IPS DF 4.7 (cell line): ENCODE data around the gene IGFBPL1.
"Not testable (repeated sequence)": the region's sequence is repeated elsewhere in the genome, so short reads cannot be mapped to it uniquely, and the experiment has no call there.

Experiments used
- DNase-seq: peaks from one replicate; pipeline ENCODE4 v3.0.0-alpha.2; 2013; ENCODE audit warnings: low spot score; ENCODE audit errors: extremely low read depth

The IGFBPL1 gene, protein sequence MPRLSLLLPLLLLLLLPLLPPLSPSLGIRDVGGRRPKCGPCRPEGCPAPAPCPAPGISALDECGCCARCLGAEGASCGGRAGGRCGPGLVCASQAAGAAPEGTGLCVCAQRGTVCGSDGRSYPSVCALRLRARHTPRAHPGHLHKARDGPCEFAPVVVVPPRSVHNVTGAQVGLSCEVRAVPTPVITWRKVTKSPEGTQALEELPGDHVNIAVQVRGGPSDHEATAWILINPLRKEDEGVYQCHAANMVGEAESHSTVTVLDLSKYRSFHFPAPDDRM

DNA sequence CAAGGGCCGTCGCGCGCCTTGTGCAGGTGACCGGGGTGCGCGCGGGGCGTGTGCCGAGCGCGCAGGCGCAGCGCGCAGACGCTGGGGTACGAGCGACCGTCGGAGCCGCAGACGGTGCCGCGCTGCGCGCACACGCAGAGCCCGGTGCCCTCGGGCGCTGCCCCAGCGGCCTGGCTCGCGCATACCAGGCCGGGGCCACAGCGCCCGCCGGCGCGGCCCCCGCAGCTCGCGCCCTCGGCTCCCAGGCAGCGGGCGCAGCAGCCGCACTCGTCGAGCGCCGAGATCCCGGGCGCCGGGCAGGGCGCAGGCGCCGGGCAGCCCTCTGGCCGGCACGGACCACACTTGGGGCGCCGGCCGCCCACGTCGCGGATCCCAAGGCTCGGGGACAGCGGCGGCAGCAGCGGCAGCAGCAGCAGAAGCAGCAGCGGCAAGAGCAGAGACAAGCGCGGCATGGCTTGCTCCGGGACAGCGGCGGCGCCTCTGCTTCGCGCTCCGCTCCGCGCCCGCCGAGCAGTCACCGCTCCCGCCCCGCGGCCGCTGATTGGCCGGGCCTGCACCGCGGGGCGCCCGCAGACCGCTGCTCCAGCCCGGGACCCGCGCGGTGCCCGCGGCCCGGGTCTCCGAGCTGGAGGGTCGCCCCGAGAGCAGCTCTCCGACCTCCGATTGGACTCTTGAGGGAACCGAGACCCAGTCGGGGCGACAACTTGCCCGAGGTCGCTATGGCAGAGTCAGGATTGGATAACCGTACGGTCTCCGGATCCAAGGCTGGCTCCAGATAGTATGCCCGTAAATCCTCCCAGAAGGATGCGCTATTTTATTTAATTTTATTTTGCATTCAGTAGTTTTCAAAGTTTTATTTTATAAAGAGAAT is at the start of gene IGFBPL1:
TSS of gene IGFBPL1 (minus strand) at position 482 of the 871 bp plus-strand sequence. CDS start at position 452, 30 bp downstream.
- DNase-seq, result no peak

DNA sequence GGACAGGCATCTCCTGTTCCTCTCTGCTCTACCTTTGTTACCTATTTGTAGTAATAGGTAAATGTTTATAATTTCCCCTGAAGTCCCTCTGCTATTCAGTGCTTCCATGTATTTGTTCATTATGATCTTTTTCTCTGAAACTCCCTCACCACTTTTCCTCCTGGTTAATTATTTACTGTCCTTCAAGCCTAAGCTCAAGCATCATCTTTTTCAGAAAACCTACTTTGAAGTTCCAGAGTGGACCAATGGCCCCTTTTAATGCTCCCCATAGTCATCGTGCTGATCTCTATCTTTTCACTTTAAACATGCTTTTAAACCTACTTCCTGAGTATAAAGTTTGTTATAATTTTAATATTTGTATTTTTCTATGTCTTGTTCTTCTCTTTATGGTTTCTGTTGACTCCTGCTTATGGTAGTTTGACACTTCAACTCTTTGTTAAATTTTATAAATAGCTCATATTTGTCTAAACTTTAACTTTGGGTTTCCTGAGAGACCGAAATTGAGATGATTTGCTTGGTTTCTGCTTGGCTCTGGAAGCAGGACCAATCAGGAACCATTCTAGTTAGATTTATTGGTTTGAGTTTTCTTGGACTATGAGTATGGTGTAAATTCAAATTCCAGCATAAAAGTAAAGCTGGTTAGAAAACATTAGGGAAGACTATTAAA is 48.5 kb upstream of the IGFBPL1 start:
- not testable (repeated sequence) for DNase-seq

DNA sequence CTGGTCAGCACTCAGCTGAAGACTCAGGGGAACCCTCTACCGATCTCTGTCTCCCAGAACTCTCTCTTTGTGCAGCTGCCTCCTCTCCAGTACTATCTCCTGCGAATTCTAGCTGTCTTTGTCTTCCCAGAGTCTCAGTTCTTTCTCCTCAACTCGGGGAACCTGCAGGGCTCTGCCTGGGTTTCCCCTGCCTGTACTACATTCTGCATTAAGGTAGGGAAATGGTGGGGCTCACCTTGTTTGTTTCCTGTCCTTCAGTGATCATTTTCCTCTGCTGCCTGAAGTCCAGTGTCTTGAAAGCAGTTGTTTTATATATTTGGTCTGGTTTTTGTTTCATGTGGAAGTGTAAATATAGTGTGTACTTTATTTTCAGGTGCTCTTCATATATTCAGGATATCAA is 43.1 kb upstream of the IGFBPL1 start:
- no peak for DNase-seq

DNA sequence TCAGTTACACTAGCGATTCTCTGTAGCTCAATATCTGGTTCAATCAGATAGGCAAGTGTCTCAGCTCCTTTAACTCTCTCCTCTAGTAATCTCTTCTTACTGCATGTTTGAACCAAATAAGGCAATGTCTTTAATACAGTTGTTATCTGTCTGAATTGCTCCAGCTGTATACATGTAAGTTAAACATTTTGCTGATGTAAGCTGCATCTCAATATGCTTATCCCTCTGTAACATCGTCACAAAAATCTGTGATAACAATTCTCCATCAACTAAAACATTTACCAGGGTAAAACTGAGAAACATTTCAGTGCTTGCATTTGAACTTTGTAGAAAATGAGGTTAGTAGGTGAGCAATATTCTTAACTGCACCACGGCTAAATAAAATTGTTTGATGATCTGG is 29.6 kb upstream of the IGFBPL1 start:
- DNase-seq, result no peak

DNA sequence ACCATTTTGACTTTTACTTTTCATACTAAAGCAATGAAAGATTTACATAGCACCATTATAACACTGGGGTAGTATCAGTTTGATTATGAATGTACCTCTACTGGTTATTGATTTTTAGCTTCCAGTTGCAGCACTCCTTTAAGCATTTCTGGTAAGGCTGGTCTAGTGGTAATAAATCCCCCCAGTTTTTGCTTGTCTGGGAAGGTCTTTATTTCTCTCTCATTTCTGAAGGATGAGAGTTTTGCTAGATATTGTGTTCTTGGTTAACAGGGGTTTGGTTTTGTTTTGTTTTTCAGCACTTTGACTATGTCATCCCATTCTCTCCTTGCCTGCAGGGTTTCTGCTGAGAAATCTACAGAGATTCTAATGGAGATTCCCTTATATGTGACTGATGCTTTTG is 26.9 kb upstream of the IGFBPL1 start:
- no peak for DNase-seq

DNA sequence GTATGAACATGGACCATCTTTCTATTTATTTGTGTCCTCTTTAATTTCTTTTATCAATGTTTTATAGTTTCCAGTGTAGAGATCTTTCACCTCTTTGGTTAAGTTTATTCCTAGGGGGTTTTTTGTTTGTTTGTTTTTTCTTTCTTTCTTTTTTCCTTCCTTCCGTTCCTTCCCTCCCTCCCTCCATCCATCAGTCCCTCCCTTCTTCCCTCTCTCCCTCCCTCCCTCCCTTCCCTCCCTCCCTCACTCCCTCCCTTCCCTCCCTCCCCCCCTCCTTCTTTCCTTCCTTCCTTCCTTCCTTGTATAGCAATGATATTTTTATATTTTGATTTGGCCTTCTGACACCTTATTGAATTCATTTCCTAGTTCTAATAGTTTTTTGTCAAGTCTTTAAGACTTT is 23.4 kb upstream of the IGFBPL1 start:
- DNase-seq, result no peak

DNA sequence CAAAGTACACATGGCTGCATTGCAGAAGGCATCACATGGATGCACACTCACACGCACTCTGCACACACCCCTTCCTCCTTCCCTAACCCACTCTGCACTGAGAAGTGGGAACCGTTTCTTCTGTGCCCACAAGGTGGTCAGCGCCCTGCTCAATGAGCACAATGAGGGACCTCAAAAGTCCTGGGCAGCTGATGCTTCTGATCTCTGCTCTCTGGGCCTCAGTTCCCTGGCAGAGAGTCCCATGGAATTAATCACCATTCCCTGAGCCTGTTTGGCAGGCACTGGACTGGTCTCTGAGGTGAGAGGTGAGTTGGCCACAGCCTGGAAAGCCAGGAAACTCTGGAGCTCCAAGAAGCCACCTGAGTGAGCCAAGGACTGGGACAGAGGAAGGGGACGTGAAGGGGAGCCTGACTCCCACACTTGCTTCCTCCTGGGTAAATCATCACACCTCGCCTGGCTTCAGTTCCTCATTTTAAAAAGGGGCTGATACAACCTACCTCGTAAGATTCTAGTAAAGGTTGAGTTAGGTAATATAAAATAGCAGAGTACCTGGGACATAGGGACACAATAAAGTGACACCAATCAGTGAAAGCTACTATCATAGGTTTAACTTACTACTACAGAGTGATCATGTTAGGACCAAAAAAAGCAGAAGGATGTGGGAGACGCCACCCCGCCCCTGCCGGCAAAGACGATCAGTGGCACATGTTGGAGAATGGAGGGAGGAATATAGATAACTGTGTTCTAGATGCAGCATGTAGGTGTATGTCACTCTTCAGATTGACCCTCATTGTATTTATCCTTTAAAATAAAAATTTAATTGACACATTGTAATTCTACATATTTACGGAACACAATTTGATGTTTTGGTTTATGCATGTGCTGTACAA is 21.1 kb upstream of the IGFBPL1 start:
- no peak for DNase-seq

DNA sequence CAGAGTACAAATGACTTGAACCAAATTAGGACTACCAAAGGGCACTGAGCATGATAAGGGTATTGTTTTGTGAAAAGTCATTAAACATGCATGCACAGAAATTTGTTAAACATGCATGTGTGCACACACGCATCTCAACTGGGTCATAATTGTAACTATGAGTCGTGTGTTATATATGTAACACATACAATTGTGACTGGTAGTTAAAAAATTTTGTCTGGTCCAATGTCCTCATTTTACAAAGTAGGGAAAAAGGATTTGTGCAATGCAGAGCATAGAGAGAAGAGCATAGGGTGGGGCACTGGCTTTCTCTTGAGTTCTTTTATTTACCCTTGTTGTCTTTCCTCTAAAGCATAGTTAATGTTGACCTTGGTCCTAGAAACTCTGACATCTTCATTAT is 19.3 kb upstream of the IGFBPL1 start:
- DNase-seq, result no peak

DNA sequence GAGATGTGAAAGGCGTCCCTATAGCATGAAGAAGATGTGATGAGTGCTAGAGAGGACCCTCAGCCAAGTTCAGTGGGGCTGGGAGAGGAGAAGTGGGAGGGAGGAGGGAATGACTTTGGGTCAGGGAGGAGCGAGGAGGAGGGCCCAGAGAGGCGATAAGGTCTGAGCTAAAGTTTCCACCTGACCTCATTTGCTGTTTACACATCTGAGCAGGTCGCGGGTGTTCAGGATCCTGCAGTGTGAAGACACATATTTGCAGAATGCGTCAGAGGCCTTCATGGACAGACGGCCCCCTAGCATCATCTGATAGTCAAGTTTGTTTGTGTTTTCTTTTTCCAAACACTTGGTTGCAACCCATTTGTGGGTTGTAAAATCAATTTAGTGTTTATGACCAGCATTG is 18.9 kb upstream of the IGFBPL1 start:
- DNase-seq, result no peak

DNA sequence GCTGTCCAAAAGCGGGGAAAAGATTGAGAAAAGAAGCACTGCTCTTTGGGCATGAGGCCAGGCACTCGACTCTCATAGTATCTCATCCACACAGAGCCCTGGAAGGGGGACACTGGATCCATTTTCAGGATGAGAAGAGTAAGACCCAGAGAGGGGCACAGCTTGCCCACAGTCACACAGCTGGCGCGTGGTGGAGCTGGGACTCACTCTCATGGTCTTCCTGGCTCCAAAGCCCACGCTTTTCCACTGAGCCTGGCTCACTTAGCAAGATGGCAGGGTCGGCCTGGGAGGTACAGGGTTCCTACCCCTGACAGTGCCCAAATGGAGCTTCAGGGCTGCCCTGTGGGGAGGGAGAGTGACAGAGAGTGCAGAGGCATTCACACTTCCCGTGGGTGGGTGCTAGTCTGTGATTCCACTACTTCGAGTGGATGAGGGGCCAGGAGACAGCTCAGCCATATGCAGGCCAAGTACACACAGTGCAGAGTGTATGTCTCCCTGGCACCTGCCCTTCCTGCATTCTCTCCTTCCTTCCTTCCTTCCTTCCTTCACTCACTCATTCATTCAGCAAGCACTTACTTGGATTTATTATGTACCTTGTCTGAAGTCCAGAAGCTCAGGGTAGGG is 18.3 kb upstream of the IGFBPL1 start:
- no peak for DNase-seq

DNA sequence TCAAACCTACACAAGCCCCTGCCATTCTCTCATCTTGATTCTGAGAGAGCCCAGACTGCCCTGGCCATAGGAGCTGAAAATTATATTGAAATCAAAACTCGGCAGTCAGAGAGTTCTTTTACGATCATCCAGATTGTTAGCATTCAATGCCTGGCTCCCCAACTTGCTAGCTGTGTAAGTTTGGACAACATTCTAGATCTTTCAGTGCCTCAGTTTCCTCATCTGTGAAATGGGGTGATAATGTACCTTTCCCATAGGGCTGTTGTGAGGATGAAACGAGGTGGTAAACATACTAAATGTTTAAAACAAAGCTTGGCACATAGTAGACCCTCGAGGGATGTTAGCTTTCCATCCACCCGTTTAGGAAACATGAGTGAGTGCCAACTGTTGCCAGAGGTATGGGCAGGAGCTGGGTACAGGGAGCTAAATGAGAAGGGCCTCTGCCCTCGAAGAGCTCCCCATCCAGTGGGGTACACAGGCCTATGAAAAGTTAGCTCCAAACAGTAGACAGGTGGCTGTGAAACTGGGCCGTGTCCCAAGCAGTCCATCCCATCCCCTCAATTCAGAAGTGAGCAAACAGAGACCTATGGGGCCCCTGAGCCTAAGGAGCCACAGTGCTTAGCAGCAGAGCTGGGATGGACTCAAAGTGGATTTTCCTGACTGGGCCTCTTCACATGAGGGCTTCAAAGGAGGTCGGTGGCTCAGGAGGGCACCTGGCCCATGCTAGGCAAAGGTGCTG is 17.3 kb upstream of the IGFBPL1 start:
- no peak for DNase-seq

DNA sequence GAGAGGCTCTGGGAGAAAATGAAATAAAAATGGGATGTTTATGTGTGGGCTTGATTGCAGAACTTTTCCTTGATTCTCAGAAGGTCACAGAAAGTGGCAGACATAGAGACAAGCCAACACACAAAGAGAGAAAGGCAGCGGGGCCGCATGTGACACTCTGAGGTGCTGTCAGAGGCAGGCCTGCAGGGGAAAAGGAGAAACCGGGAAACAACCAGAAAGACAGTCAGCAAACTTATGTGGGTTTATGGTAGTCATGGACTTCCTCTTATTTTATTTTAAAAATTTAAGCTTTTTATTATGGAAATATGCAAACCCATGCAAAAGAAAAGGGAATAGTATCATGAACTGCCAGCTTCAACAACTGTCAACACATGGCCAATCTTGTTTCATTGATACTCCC is 16.3 kb upstream of the IGFBPL1 start:
- no peak for DNase-seq

DNA sequence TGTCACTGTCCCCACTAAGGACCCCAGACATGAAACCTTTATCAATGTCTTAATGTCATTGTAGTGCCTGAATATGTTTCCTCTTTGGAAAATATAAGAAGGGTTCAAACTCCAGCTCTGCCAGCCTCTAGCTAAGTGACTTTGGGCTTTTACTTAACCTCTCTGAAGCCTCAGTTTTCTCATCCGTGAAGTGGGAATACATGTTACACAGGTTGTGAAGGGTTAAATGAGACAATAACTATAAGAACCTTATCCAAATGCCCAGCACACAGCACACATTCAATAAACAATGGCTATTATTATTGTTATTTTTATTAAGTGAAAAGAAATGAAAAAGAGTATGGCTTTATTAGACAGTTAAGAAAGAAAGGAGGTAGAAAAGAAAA is 15.7 kb upstream of the IGFBPL1 start:
- no peak for DNase-seq

DNA sequence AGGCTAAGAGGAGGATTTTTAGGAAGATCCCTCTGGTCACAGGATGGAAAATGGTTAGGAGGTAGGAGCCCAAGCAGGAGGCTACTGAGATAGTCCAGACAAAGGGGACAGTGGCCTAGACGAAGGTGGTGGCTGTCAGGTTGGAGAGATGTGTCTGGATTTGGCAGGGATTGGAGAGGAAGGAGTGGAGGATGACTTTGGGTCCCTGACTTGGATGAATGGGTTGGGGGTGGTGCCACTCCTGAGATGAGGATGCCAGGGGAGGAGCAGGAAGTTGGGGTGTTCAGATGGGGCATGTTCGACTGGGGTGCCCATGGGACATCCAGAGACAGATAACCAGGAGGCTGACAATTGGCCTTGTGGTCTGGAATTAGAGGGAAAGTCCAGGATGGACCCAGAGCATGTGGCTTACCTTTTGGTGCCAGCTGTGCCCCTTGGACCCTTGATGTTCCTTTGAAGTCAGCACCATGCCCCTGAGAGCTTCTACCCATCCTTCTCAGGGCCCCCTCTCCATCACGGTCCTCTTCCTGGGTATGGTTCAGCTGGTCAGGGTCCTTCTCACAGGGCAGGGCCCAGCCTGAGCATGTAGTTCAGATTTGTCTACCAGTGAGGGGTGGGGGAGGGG is 15.1 kb upstream of the IGFBPL1 start:
- no peak for DNase-seq

DNA sequence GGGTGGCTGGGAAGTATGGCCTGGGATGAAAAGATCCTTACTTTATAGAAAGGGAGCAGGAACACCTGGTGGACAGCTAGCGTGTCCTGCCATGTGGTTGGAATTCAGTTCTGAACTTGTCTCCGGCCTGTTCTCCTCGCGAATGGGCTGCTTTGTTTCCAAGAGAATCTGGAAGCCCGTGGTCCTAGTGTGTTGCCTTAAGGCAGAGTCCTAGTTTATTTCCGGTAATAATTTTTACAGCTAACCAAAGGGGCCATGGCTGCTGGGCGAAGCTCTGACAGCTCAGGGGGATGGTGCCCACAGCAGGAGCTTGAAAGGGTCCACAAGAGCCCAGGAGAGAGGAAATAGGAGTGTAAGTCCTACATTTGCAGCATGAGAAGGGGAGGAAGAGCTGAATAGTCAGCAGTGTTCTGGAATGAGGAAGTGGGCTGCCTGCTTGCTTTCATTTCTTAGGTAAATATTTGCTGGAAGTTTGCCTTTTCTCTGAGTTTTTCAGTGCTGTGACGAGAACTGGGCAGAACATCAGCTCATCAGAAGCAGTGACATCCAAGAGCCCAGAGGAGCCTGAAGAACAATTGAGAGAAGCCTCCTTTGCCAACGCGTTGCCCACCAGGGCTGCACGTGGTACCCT is 13.1 kb upstream of the IGFBPL1 start:
- DNase-seq, result no peak

DNA sequence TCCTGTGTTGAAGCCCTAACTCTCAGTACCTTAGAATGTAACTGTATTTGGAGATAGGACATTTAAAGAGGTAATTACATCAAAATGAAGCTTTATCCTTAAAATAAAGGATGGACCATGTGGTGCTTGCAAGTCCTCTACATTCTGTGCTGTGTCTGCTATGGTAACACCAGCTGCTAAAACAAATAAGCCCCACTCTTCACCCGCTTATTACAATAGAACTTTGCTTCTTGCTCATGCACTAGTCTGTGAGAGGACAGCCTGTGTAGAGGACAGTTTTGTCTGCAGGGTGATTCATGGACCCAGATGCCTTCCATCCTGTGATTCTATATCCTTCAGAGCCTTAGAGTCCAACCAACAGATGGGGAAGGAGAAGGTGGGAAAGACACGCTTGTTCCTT is 12.5 kb upstream of the IGFBPL1 start:
- DNase-seq, result no peak

DNA sequence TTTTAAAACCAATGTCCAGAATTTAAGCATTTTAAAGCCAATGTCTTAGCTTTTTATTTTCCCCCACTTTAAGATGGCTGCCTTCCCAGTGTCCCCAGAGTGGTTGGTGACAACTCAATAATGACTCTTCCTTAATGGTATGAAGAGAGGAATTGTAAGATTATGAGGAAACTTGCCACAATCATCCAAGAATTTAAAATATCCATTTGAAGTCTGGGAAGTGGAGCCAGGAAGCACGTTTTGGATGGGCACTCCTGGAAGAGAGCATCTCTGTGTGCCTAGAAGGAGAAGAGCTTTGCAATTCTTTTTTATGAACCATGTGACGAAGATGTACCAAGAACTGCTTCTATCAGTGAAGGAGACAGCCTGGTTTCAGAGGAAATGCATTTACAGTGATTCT is 11.3 kb upstream of the IGFBPL1 start:
- no peak for DNase-seq

DNA sequence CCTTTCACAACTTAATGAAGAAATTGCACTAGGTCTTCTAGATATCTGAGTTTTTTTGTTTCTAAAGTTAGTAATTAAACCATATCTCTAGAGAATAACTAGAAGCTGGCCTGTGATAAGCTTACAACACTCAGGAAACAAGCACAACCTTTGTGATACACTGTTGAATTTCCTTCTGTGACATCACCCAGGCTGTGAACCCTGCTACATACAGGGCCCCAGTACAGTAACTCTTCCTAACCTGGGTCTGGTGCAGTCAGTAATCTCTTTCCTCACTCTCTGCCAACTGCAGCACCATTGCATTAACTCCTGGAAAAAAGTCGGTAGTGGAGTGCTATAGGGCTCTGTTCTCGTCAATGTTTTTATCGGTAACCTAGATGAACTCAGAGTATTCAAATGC is 10.6 kb upstream of the IGFBPL1 start:
- DNase-seq, result no peak

DNA sequence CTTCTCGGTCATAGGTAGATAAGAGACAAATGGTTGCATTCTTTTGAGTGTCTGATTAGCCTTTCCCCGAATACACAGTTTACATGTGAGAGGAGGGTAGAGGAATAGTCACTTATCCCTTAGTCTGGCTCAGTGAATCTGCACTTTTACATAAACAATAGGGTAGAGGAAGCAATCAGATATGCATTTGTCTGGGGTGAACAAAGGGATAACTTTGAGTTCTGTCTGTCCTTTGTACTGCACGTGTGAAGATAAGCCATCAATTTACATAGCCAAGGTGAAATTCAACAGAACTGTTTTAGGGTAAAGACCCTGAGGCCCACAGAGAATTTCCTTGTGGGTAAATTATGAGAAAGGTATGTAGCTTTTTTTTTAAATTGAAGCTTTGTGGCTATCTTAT is 10.1 kb upstream of the IGFBPL1 start:
- DNase-seq, result no peak
